Psoas muscle (tissue), 8 donors: ENCODE data around the gene TUBB2A. TPM values are rescaled to one million over a fixed set of nuclear protein-coding genes. Genes with fewer than 3 reads are reported as not detected.
A peak's percentile ranks its signal among the peaks of the same experiment; 100 is the strongest.

Experiments used
- ATAC-seq, 4 donors: fragments of 200-7000 bp; cut with Tn5 transposase; one replicate each; pipeline ENCODE4 v1.9.1; 2020; ENCODE audit warnings: moderate library complexity in 3 of 4, mild to moderate bottlenecking in 2 of 4
- DNase-seq, 2 donors: peaks; one replicate each; pipeline ENCODE4 v3.0.0-alpha.2; 2020
- H3K27ac ChIP-seq: fragments of 200-600 bp; one replicate; pipeline ENCODE4 v1.8.0; 2022
- H3K27me3 ChIP-seq, 3 donors: fragments of 200-600 bp in 1 of 3; one replicate each; pipeline versions ENCODE4 v1.6.1 to v1.8.0; 2013 to 2022; ENCODE audit warnings: low read length in 2 of 3, mild to moderate bottlenecking in 2 of 3, moderate library complexity in 1 of 3; ENCODE audit not compliant: insufficient read depth in 3 of 3
- H3K36me3 ChIP-seq, 2 donors: fragments of 200-600 bp in 1 of 2; one replicate each; pipeline versions ENCODE4 v1.6.1 to v1.8.0; 2013 to 2022; ENCODE audit warnings: low read depth in 1 of 2, mild to moderate bottlenecking in 1 of 2, moderate library complexity in 1 of 2; ENCODE audit not compliant: insufficient read depth in 1 of 2
- H3K4me1 ChIP-seq: fragments of 200-600 bp; one replicate; pipeline ENCODE4 v1.8.0; 2022
- H3K4me3 ChIP-seq: fragments of 200-600 bp; one replicate; pipeline ENCODE4 v1.8.0; 2022; ENCODE audit warnings: mild to moderate bottlenecking
- H3K9me3 ChIP-seq: fragments of 200-600 bp; one replicate; pipeline ENCODE4 v1.8.0; 2022
- WGBS, 3 donors: extraction: QIAGEN DNeasy Blood & Tissue Kit; methylation state at CpG; one replicate each; pipeline versions ENCODE4 v1.1.6 to v1.1.7; 2013; 5-methylcytosine and 5-hydroxymethylcytosine counted together
- intact Hi-C, 2 donors: fragments of 100-400 bp; cut with DNase I; formaldehyde crosslinking; loops; one replicate each; pipeline versions ENCODE4 v1.11.0 to v1.14.2; 2022
- polyA plus RNA-seq, 3 donors: library from polyadenylated mRNA; stranded (reverse); fragments of 200-250 nt; gene quantifications; one replicate each; pipeline ENCODE4 v1.2.3, GENCODE V29; 2013
- total RNA-seq, 4 donors: library from RNA; stranded (reverse); fragmentation: NEBNext Ultra II Directional in 2 of 4; extraction: Animal tissue kit (Norgen Biotek cat#: 25700) in 2 of 4; gene quantifications; one replicate each; pipeline versions ENCODE4 v1.2.1 to v1.2.4, GENCODE V29; 2021 to 2023
- TF ChIP-seq, protein P1 (sequence below): fragments of 200-600 bp; IDR thresholded peaks from one replicate; pipeline ENCODE4 v1.8.0; 2022; ENCODE audit warnings: antibody characterized with exemption
- donor health status: healthy with polysubstance abuse.
- donor health status: DM: no; HTN: no; CAD: no; lungs with moderate emphysema.
- donor health status: Bipolar disorder and iron deficiency.
- donor health status: healthy.
- donor health status: DM: yes; HTN: yes; CAD: no.
- donor health status: DM: no; HTN: no; CAD: no.
- donor health status: DM: no; HTN: no; CAD: no.
- donor health status: DM: yes; HTN: yes; CAD: no.

The TUBB2A gene
- total and polyA plus RNA-seq, 7 donors: 25.3 to 83.4 (median 47.1) TPM

DNA sequence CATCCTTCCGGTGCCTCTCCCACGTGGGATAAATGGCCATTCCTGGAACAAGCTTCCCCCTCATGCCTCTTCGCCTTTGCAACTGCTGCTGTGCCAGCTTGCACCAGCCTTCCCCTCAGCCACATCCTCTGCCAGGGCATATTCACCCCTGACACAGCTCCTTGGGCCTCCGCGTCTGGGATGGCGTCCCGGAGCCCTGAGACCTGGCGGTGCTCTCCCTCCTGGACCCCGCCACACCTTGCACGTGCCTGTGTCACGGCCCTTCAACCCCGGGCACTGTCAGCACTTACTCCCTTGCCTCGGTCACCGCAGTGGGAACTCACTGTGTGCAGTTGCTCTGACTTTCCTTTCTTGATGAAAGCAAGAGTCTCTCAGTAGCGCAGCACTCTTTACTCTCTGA lies 25.6 kb downstream of the TUBB2A start:
- DNase-seq: no peak
- ATAC-seq: no peak
- H3K4me3 ChIP-seq: no peak overlapping the region
- TF ChIP-seq, protein P1, sequence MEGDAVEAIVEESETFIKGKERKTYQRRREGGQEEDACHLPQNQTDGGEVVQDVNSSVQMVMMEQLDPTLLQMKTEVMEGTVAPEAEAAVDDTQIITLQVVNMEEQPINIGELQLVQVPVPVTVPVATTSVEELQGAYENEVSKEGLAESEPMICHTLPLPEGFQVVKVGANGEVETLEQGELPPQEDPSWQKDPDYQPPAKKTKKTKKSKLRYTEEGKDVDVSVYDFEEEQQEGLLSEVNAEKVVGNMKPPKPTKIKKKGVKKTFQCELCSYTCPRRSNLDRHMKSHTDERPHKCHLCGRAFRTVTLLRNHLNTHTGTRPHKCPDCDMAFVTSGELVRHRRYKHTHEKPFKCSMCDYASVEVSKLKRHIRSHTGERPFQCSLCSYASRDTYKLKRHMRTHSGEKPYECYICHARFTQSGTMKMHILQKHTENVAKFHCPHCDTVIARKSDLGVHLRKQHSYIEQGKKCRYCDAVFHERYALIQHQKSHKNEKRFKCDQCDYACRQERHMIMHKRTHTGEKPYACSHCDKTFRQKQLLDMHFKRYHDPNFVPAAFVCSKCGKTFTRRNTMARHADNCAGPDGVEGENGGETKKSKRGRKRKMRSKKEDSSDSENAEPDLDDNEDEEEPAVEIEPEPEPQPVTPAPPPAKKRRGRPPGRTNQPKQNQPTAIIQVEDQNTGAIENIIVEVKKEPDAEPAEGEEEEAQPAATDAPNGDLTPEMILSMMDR: no peak
- H3K27ac ChIP-seq: no peak overlapping the region
- intact Hi-C loops: loop anchor here in 1 of 2 donors (10.0 kb wide), 1 partner anchor 603 kb away; no protein-coding TSS in a partner anchor
- 92 to 94% (median 93%) methylated on average over 15 of the region's 15 CpGs for WGBS, 3 donors
- no peaks in the 10 kb centered on the region for H3K9me3 ChIP-seq
- no peaks in the 10 kb centered on the region for H3K4me1 ChIP-seq
- no peaks in the 10 kb centered on the region for H3K27me3 ChIP-seq
- peaks cover 0 to 67% of the 10 kb centered on the region in 2 donors for H3K36me3 ChIP-seq

DNA sequence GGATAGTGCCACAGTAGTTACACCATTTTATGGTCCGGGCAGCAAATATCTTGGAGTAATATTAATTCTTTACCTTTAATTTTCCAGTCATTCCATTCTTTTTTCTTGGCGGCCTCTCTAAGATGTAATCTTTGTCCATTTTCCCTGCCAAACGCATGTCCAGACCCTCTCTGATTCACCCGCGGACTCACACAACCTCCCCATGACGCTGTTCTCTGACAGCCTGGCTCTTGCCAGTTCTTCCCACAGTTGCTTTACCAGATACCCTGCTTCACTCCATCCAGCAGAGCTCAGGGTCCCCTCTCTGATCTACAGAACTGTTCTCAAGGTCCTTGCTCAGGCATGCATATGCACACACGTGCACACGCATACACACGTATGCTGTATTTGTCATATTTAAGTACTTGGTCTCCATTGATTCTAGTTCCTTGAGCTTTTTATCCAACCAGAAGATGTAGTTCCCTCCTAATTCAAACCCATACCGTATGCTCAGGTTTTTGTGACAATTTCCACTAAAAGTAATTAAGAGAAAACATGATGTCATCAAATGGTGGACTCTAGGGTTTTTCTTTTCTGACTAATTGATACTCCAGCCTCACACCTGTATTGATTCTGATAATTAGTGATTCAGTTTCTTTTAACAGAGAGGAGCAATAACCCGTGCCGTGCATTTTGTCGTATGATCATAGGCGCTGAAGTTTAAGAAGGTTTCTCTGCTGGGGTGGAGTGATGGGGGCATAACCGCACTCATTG lies 28.8 kb downstream of the TUBB2A start:
- WGBS, 3 donors: 85 to 89% (median 86%) methylated on average over 15 of the region's 15 CpGs
- Histone ChIP-seq H3K27ac (no peak overlapping the region), H3K36me3 (peaks cover 0 to 55% of the 10 kb centered on the region in 2 donors), H3K4me1 (no peaks in the 10 kb centered on the region), H3K4me3 (peak overlapping the region; percentile 46), H3K27me3 (no peaks in the 10 kb centered on the region), H3K9me3 (no peaks in the 10 kb centered on the region)
- intact Hi-C loops: loop anchor here (5.0 to 10.0 kb wide), 4 partner anchors 34 to 606 kb away; partner anchors contain the start of gene NQO2 (in 1 of the 2)
- no peak for ATAC-seq
- TF ChIP-seq, protein P1: no peak
- DNase-seq: no peak

DNA sequence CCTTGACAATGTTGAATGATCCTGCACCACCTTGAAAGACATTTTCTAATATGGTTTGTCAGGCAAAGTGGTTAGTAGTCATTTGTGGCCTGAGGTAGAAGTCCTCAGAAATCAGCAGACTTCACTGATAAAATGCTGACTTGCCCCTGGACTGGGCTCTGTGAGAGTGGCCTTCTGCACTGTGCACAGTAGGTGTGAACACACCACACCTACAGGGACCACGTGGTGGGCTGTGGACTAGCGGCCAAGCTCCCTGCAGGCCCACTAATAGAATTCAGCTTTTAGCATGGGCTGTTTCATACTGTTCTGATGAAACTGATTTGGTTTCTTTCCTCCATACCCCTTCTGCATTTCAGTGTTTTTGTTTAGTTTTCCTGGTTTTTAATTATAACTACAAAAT lies 31.5 kb downstream of the TUBB2A start:
- no peak for ATAC-seq
- TF ChIP-seq, protein P1: no peak
- no peak for DNase-seq
- no peak overlapping the region for H3K27ac ChIP-seq
- no peaks in the 10 kb centered on the region for H3K9me3 ChIP-seq
- intact Hi-C loops: loop anchor here (1.0 to 10.0 kb wide), 5 partner anchors 36 to 609 kb away; partner anchors contain the start of gene NQO2 (in 1 of the 2)
- peaks cover 0 to 33% of the 10 kb centered on the region in 2 donors for H3K36me3 ChIP-seq
- H3K4me1 ChIP-seq: no peaks in the 10 kb centered on the region
- no peak overlapping the region for H3K4me3 ChIP-seq
- WGBS, 3 donors: 33 to 47% (median 40%) methylated on average over 2 of the region's 2 CpGs
- no peaks in the 10 kb centered on the region for H3K27me3 ChIP-seq

DNA sequence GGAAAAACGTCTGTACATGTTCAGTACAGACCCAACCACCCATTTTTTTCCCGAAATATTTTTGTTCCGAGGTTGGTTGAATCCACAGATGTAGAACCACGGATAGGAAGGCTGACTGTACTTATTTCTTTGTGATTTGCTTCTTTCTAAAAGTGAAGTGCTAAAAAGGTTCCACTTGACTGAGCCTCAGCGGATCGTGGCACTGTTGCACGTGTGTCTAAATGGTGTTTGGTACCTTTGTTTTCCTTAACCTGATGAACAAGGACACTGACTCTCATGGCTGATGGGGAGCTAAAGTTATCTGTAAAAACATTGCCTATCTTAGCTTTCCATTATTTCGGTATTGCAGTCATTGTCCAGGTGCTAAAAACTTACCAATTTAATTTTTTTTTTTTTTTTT lies 32.7 kb downstream of the TUBB2A start:
- no peaks in the 10 kb centered on the region for H3K27me3 ChIP-seq
- no peak overlapping the region for H3K27ac ChIP-seq
- no peaks in the 10 kb centered on the region for H3K9me3 ChIP-seq
- TF ChIP-seq, protein P1: no peak
- no peak overlapping the region for H3K4me3 ChIP-seq
- intact Hi-C loops: loop anchor here (5.0 to 10.0 kb wide), 4 partner anchors 38 to 610 kb away; partner anchors contain the start of gene NQO2 (in 1 of the 2)
- no peaks in the 10 kb centered on the region for H3K4me1 ChIP-seq
- WGBS, 3 donors: 81 to 86% (median 86%) methylated on average over 8 of the region's 8 CpGs
- DNase-seq (no peak), ATAC-seq (no peak)
- H3K36me3 ChIP-seq: peaks cover 0 to 21% of the 10 kb centered on the region in 2 donors
